Fibroblast of lung (primary cell): ENCODE results near the gene AR.

Experiments
- EZH2 ChIP-seq: IDR thresholded peaks from 2 replicates; pipeline ENCODE4 v1.5.1; 2012; ENCODE audit warnings: low read length, control low read depth, mild to moderate bottlenecking; ENCODE audit errors: missing control alignments
- TF ChIP-seq, protein P1 (sequence below), 2 donors: IDR thresholded peaks in 1 of 2; conservative IDR thresholded peaks in 1 of 2; 1 replicate in 1 of 2; 2 replicates in 1 of 2; pipeline ENCODE4 v1.5.1; 2011 to 2012; ENCODE audit warnings: low read length in 2 of 2, control low read depth in 1 of 2, inconsistent platforms in 1 of 2, low read depth in 1 of 2, mild to moderate bottlenecking in 1 of 2

DNA sequence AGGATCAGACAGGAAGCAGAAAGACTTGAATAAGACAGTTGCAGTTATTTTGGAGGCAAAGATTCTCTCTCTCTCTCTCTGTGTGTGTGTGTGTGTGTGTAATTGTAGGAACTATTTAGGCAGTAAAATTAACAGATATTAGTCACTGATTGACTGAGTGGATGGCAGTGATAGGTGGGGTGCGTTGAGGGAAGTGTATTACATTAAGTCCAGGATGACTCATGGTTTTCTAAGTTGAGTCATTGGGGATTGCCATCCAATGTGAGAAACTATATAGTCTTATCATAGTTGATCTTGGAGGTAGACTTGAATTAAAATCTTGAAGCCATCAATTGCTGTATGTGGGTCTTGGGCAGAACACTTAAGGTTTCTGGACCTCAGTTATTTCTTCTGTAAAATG, 75.4 kb downstream of the AR start:
- TF ChIP-seq, protein P1, sequence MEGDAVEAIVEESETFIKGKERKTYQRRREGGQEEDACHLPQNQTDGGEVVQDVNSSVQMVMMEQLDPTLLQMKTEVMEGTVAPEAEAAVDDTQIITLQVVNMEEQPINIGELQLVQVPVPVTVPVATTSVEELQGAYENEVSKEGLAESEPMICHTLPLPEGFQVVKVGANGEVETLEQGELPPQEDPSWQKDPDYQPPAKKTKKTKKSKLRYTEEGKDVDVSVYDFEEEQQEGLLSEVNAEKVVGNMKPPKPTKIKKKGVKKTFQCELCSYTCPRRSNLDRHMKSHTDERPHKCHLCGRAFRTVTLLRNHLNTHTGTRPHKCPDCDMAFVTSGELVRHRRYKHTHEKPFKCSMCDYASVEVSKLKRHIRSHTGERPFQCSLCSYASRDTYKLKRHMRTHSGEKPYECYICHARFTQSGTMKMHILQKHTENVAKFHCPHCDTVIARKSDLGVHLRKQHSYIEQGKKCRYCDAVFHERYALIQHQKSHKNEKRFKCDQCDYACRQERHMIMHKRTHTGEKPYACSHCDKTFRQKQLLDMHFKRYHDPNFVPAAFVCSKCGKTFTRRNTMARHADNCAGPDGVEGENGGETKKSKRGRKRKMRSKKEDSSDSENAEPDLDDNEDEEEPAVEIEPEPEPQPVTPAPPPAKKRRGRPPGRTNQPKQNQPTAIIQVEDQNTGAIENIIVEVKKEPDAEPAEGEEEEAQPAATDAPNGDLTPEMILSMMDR (conservative IDR thresholded peaks at IDR 0.05 in 1 of 2, IDR thresholded peaks at IDR 0.05 in 1 of 2; ENCODE audit: low read depth in 1 of 2, low read length in 2 of 2): no peak
- no peak for TF ChIP-seq EZH2
